ENCODE data around the gene NGLY1. TPM values are rescaled to one million over a fixed set of nuclear protein-coding genes. Genes with fewer than 3 reads are reported as not detected.

NGLY1 gene
- total RNA-seq, 1 experiment from 2014 or later = 27.0 TPM

DNA sequence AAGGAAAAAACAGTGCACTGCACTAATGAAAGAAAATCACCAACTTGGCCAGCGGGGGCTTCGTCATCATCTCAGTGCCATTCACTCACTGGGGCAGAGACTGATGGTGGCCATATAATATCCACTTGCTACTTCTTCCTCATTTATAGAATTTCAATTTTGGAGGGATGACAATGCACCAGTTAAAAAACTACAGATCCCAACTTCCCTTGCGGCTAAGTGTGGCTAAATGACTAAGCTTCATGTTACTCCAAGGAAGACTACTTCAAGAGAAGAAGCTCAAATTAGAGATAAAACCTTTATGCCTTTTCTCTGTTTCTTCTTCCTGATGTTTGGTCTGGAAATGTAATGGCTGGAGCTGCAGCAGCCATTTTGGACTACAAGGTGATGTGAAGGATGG lies 38.8 kb downstream of the NGLY1 start:
- Histone ChIP-seq H4K5ac (ENCODE audit: insufficient read length, low read depth, low read length) (no peak overlapping the region), H2AK5ac (ENCODE audit: insufficient read length, low read length) (no peak overlapping the region), H4K8ac (replicated peaks; ENCODE audit: insufficient read length, low read depth, low read length) (no peak overlapping the region), H3T11ph (ENCODE audit: low read length) (no peak overlapping the region), H3K4me2 (ENCODE audit: insufficient read depth, insufficient read length, low read length) (no peak overlapping the region), H2BK20ac (ENCODE audit: low read depth, low read length, poor library complexity, severe bottlenecking) (no peak overlapping the region), H2BK12ac (ENCODE audit: insufficient read length, low read depth, low read length) (no peak overlapping the region), H2AFZ (ENCODE audit: low read length) (no peak overlapping the region), H4K20me1 (ENCODE audit: control insufficient read depth, insufficient read depth, insufficient read length) (no peaks in the 10 kb centered on the region), H2BK120ac (ENCODE audit: low read depth, low read length, poor library complexity, severe bottlenecking) (no peak overlapping the region), H3K56ac (ENCODE audit: insufficient read length, low read depth, low read length) (no peak overlapping the region), H3K27ac (ENCODE audit: insufficient read length, low read depth, low read length) (no peak overlapping the region), H4K91ac (ENCODE audit: insufficient read length, low read depth, low read length) (no peak overlapping the region), H3K23ac (ENCODE audit: insufficient read length, low read depth, low read length) (no peak overlapping the region), H3K27me3 (ENCODE audit: insufficient read depth, low read length) (no peaks in the 10 kb centered on the region), H2BK15ac (ENCODE audit: low read depth, low read length) (no peak overlapping the region), H3K14ac (ENCODE audit: insufficient read depth, low read length) (no peak overlapping the region), H2BK5ac (ENCODE audit: insufficient read length, low read length) (no peak overlapping the region), H3K79me1 (ENCODE audit: insufficient read depth, low read depth, low read length, poor library complexity, severe bottlenecking) (no peaks in the 10 kb centered on the region), H3K9me3 (ENCODE audit: control insufficient read depth, low read depth, low read length) (no peaks in the 10 kb centered on the region), H3K4ac (ENCODE audit: low read depth, low read length) (no peak overlapping the region), H3K18ac (ENCODE audit: insufficient read length, low read depth, low read length) (no peak overlapping the region), H3K9ac (ENCODE audit: extremely low read depth, insufficient read length, low read length) (no peak overlapping the region), H3K4me1 (ENCODE audit: insufficient read depth, low read length) (no peaks in the 10 kb centered on the region; the same call in 1 of the 2 replicates), H3K79me2 (ENCODE audit: insufficient read depth, low read length) (no peaks in the 10 kb centered on the region), H3K23me2 (ENCODE audit: insufficient read length, low read depth, low read length, poor library complexity, severe bottlenecking) (no peaks in the 10 kb centered on the region)
- Mint-ChIP-seq H3K4me3 (no peak overlapping the region), H3K27ac (no peak overlapping the region), H3K9me3 (no peaks in the 10 kb centered on the region; a peak in 1 of 5 replicates), H3K4me1 (peaks cover 20 to 21% of the 10 kb centered on the region in 2 experiments), H3K36me3 (ENCODE audit: insufficient read depth in 1 of 3, low read depth in 3 of 3) (peaks cover 4 to 16% (median 15%) of the 10 kb centered on the region in 3 experiments), H3K27me3 (ENCODE audit: low read depth) (no peaks in the 10 kb centered on the region)
- TF ChIP-seq, protein P1, sequence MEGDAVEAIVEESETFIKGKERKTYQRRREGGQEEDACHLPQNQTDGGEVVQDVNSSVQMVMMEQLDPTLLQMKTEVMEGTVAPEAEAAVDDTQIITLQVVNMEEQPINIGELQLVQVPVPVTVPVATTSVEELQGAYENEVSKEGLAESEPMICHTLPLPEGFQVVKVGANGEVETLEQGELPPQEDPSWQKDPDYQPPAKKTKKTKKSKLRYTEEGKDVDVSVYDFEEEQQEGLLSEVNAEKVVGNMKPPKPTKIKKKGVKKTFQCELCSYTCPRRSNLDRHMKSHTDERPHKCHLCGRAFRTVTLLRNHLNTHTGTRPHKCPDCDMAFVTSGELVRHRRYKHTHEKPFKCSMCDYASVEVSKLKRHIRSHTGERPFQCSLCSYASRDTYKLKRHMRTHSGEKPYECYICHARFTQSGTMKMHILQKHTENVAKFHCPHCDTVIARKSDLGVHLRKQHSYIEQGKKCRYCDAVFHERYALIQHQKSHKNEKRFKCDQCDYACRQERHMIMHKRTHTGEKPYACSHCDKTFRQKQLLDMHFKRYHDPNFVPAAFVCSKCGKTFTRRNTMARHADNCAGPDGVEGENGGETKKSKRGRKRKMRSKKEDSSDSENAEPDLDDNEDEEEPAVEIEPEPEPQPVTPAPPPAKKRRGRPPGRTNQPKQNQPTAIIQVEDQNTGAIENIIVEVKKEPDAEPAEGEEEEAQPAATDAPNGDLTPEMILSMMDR (conservative IDR thresholded peaks at IDR 0.05) = no peak
- DNase-seq = no peak
- no CpG with 5 or more reads among the region's 3 CpGs for WGBS (ENCODE audit: extremely low coverage, insufficient read length, low lambda C conversion rate)
